GM12878 (cell line): ENCODE data around the gene ERN1. TPM values are rescaled to one million over a fixed set of nuclear protein-coding genes. Genes with fewer than 3 reads are reported as not detected.
A peak's percentile ranks its signal among the peaks of the same experiment; 100 is the strongest.

Experiments
- ATAC-seq: fragments of 200-7000 bp; cut with Tn5 transposase; 3 replicates; pipeline ENCODE4 v1.9.1; 2020; ENCODE audit warnings: mild to moderate bottlenecking, moderate library complexity
- BruUV-seq: library from RNA; stranded (reverse); fragments of 400-500 nt; replicated peaks from 2 replicates; lab custom pipeline; 2021; lab: Mats Ljungman, UMichigan
- CTCF ChIA-PET: fragments of 300-600 bp; sonication (Branson Sonifier 250); formaldehyde crosslinking; extraction: SDS; loops from one replicate; lab custom pipeline; 2021; ENCODE audit warnings: inconsistent platforms; lab: Yijun Ruan, JAX
- POLR2A ChIA-PET: fragments of 350-600 bp; formaldehyde crosslinking; extraction: SDS; loops from one replicate; lab custom pipeline; 2021; ENCODE audit warnings: inconsistent platforms; lab: Charles Lee
- RAD21 ChIA-PET: fragments of 300-600 bp; sonication (Branson Sonifier 250); formaldehyde crosslinking; loops from one replicate; lab custom pipeline; 2023; ENCODE audit warnings: antibody characterized with exemption; ENCODE audit not compliant: unreplicated experiment; lab: Charles Lee
- SMC1A ChIA-PET: fragments of 300-600 bp; sonication (Branson Sonifier 250); formaldehyde crosslinking; loops from one replicate; lab custom pipeline; 2023; ENCODE audit not compliant: unreplicated experiment, uncharacterized antibody; lab: Charles Lee
- DNase-seq: peaks from one replicate; pipeline ENCODE4 v3.0.0-alpha.2; 2011; ENCODE audit warnings: low read depth, low spot score
- FAIRE-seq: peaks from 3 replicates; lab custom pipeline; 2011; peaks lifted over from hg19 to GRCh38; lab: Jason Lieb, UNC
- H2AFZ ChIP-seq: 2 replicates; pipeline ENCODE4 v1.6.0; 2011; ENCODE audit warnings: low read depth, low read length, control low read depth; ENCODE audit not compliant: control insufficient read depth
- H3K27ac ChIP-seq: 2 replicates; pipeline ENCODE4 v1.5.1; 2011; ENCODE audit warnings: control low read depth; ENCODE audit not compliant: control insufficient read depth, insufficient read depth
- H3K27me3 ChIP-seq, 2 experiments: replicated peaks in 1 of 2; 2 replicates each; pipeline versions ENCODE4 v1.6.0 to v1.6.1; 2011; ENCODE audit warnings: low read length in 1 of 2; ENCODE audit not compliant: control insufficient read depth in 2 of 2, insufficient read depth in 2 of 2
- H3K36me3 ChIP-seq, 2 experiments: 2 replicates each; pipeline ENCODE4 v1.5.1; 2011; ENCODE audit warnings: low read length in 1 of 2; ENCODE audit not compliant: control insufficient read depth in 2 of 2, insufficient read depth in 2 of 2
- H3K4me1 ChIP-seq: 2 replicates; pipeline ENCODE4 v1.6.1; 2011; ENCODE audit warnings: mild to moderate bottlenecking, low read length, moderate library complexity, mixed read lengths; ENCODE audit not compliant: control insufficient read depth, insufficient read depth
- H3K4me2 ChIP-seq: 2 replicates; pipeline ENCODE4 v1.6.0; 2011; ENCODE audit warnings: control low read depth; ENCODE audit not compliant: control insufficient read depth, insufficient read depth
- H3K4me3 ChIP-seq: fragments of 200-600 bp; sonication (generic); 2 replicates; pipeline ENCODE4 v1.5.1; 2016
- H3K79me2 ChIP-seq: 2 replicates; pipeline ENCODE4 v1.6.0; 2011; ENCODE audit warnings: low read length; ENCODE audit not compliant: control insufficient read depth, insufficient read depth
- H3K9ac ChIP-seq: 2 replicates; pipeline ENCODE4 v1.8.0; 2011; ENCODE audit warnings: low read length, control low read depth, mixed read lengths; ENCODE audit not compliant: control insufficient read depth, insufficient read depth
- H3K9me3 ChIP-seq: replicated peaks from 3 replicates; pipeline ENCODE4 v1.5.1; 2011; ENCODE audit warnings: mild to moderate bottlenecking, low read length; ENCODE audit not compliant: control insufficient read depth, insufficient read depth
- H4K20me1 ChIP-seq: 2 replicates; pipeline ENCODE4 v1.6.0; 2011; ENCODE audit not compliant: control insufficient read depth, insufficient read depth
- EED ChIP-seq: sonication (generic); IDR thresholded peaks from 2 replicates; pipeline ENCODE4 v1.6.1; 2016; ENCODE audit warnings: antibody characterized with exemption, low read depth
- IKZF2 ChIP-seq, 2 experiments: fragments of 450-650 bp; IDR thresholded peaks; 2 replicates each; pipeline ENCODE4 v1.6.1; 2017; ENCODE audit warnings: mild to moderate bottlenecking in 2 of 2, moderate library complexity in 2 of 2
- JUNB ChIP-seq: IDR thresholded peaks from 2 replicates; pipeline ENCODE4 v1.6.1; 2016; ENCODE audit warnings: antibody characterized with exemption, mild to moderate bottlenecking
- MEF2B ChIP-seq: fragments of 450-650 bp; IDR thresholded peaks from 2 replicates; pipeline ENCODE4 v1.6.1; 2018; ENCODE audit warnings: mild to moderate bottlenecking, moderate library complexity; ENCODE audit not compliant: partially characterized antibody, poor library complexity, severe bottlenecking
- NFIC ChIP-seq: IDR thresholded peaks from 2 replicates; pipeline ENCODE4 v1.6.1; 2012; ENCODE audit warnings: low read depth, mild to moderate bottlenecking, inconsistent platforms, low read length, moderate library complexity
- POLR2AphosphoS2 ChIP-seq: IDR thresholded peaks from 2 replicates; pipeline ENCODE4 v1.6.1; 2011; ENCODE audit warnings: low read depth, mild to moderate bottlenecking, low read length, improper control_type of control experiment, moderate library complexity
- RUNX3 ChIP-seq: IDR thresholded peaks from 2 replicates; pipeline ENCODE4 v1.6.1; 2012; ENCODE audit warnings: low read length, inconsistent platforms
- SPI1 ChIP-seq: IDR thresholded peaks from 2 replicates; pipeline ENCODE4 v1.6.1; 2011; ENCODE audit warnings: low read depth, mild to moderate bottlenecking, low read length, moderate library complexity, borderline replicate concordance; ENCODE audit not compliant: insufficient read depth
- SREBF1 ChIP-seq: IDR thresholded peaks from 2 replicates; pipeline ENCODE4 v1.6.1; 2012; ENCODE audit warnings: mild to moderate bottlenecking, low read length
- SREBF2 ChIP-seq: IDR thresholded peaks from 2 replicates; pipeline ENCODE4 v1.6.1; 2012; ENCODE audit warnings: mild to moderate bottlenecking, low read length
- WGBS: methylation state at CpG from one replicate; pipeline ENCODE4 v1.1.6; 2016; ENCODE audit warnings: low lambda C conversion rate; ENCODE audit not compliant: insufficient replicate concordance, insufficient coverage; ENCODE audit errors: missing lambda C conversion rate; 5-methylcytosine and 5-hydroxymethylcytosine counted together
- in situ Hi-C: fragments of 300-500 bp; cut with MboI; formaldehyde crosslinking; loops from 9 replicates; pipeline ENCODE4 v1.14.3; 2018; ENCODE audit warnings: mixed read lengths
- intact Hi-C: fragments of 100-400 bp; cut with micrococcal nuclease; formaldehyde crosslinking; loops from one replicate; pipeline ENCODE4 v1.14.2; 2022; ENCODE audit not compliant: unreplicated experiment
- polyA plus RNA-seq, 11 experiments: library from polyadenylated mRNA; depleted of rRNA in 4 of 11; unstranded in 6 of 11; stranded (reverse) in 5 of 11; fragments of >200 nt; fragmentation: Nextera tagmentation in 4 of 11; fragmentation: Illumina TruSeq in 1 of 11; extraction: Ambion mirVana in 4 of 11; extraction: Trizol in 1 of 11; gene quantifications; 1 replicate in 1 of 11; 2 replicates in 10 of 11; pipeline versions ENCODE4 v1.2.1 to v1.2.3, GENCODE V29; 2011 to 2016; ENCODE audit warnings: inconsistent platforms in 2 of 11, missing spikeins in 2 of 11, low read depth in 1 of 11
- total RNA-seq, 4 experiments: library from RNA; depleted of rRNA in 3 of 4; stranded (reverse); fragments of >200 nt in 3 of 4; fragmentation: Illumina TruSeq in 1 of 4; extraction: Trizol in 1 of 4; gene quantifications; 2 replicates each; pipeline versions ENCODE4 v1.2.1 to v1.2.3, GENCODE V29; 2013 to 2021

Gene ERN1
- total and polyA plus RNA-seq, 10 of the 15 experiments (the other 5 are each of a cell fraction or from before 2014, with no cell fraction given) = 2.6 to 19.2 (median 7.6) TPM

DNA sequence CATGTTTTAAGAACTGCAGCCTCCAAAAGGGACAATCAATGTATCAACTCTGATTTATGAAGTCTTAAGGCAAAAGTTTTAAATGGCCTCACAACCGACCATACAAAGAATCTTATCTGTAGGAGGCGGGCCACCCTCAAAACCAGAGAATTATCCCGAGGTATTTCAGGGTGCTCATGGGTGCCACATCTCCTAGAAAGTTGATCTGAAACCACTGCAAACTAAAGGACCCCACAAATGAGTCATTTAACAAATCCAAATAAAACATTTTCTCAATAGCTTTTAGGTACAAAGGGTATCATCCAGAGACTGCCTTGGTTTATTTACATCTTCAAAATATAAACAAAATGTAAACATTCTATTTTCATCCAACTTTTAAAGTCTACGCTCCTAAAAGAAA, 6.8 kb downstream of the ERN1 start:
- SMC1A ChIA-PET = interaction anchor here (1.3 to 5.6 kb wide), 7 partner anchors 8 to 94 kb away, joined by 4 to 60 read pairs (median 19); partner anchors contain the start of gene ERN1
- POLR2A ChIA-PET = interaction anchor here (1.2 to 5.6 kb wide), 5 partner anchors 8 to 61 kb away, joined by 3 to 73 read pairs (median 12); partner anchors contain the start of gene ERN1
- in situ Hi-C loops = no loop called here

More for the DNA sequence above, 6.8 kb downstream of the ERN1 start:
- ChIA-PET CTCF (interaction anchor here (1.1 to 6.5 kb wide), 8 partner anchors 10 to 233 kb away, joined by 3 to 82 read pairs (median 6); partner anchors contain the start of gene ERN1), RAD21 (interaction anchor here (1.1 to 3.9 kb wide), 7 partner anchors 9 to 94 kb away, joined by 3 to 30 read pairs (median 19); no protein-coding TSS in a partner anchor)
- Histone ChIP-seq H3K4me2 (peak overlapping the region; percentile 28; the same call in 1 of the 2 replicates), H3K27me3 (no peaks in the 10 kb centered on the region), H3K9ac (no peak overlapping the region), H3K79me2 (peaks cover 66% of the 10 kb centered on the region), H4K20me1 (no peaks in the 10 kb centered on the region), H2AFZ (no peak overlapping the region), H3K27ac (no peak overlapping the region), H3K4me1 (peaks cover 30% of the 10 kb centered on the region), H3K9me3 (no peaks in the 10 kb centered on the region; the same call in 1 of the 3 replicates), H3K36me3 (no peaks in the 10 kb centered on the region; a peak in 1 of 4 replicates), H3K4me3 (no peak overlapping the region)
- intact Hi-C loops = no loop called here
- TF ChIP-seq SPI1 (peak; percentile 51; the same call in 1 of the 2 replicates), JUNB (peak; percentile 60; the same call in 1 of the 2 replicates), EED (0 out of 2 replicates have a peak, but pooled peaks have one; percentile 23), SREBF2 (no peak), IKZF2 (IDR thresholded peaks at IDR 0.05) (peak; percentile 47 to 55; a peak in 3 of 4 replicates), RUNX3 (peak; percentile 63; the same call in 1 of the 2 replicates), SREBF1 (no peak), MEF2B (no peak), NFIC (0 out of 2 replicates have a peak, but pooled peaks have one; percentile 24), POLR2AphosphoS2 (no peak)
- DNase-seq (no peak), FAIRE-seq (no peak), ATAC-seq (peak; percentile 11; the same call in 2 of the 3 replicates)
- WGBS = 49% methylated on average over 4 of the region's 4 CpGs
- no TSS peak for BruUV-seq
